ENCODE results near the gene P2RY2. TPM values are rescaled to one million over a fixed set of nuclear protein-coding genes. Genes with fewer than 3 reads are reported as not detected.

The P2RY2 gene
- total and polyA plus RNA-seq, 3 experiments from 2014 or later, result not detected

DNA sequence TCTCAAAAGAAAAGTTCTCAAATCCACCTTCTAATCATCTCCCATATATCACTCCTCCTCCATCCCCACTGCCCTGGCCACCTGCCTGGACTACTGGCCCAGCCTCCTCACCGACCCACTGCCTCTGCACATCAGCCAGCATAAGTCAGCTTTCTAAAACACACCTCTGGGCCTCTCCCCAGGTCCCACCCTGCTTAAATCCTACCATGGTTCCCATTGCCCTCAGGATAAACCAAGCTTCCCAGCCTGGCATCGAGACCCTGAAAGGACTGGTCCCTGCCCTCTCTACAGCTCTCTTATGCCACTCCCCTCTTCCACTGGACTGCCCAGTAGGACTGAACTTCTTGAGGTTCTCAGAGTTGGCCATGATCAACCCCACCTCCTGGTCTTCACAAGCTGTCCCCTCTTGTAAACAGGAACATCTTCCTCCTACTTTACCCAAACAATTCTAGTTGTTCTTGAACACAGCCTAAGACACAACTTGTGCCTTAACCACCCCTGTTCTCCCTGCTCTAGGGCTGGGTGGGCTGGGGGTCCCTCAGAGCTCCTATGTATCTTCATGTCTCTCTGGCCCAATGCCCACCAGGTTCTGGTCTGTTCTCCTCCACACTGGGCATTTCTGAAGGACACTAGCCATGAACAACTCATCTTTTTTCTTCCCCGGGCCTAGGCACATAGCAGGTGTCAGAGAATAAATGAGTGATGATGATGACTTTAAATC lies 41.5 kb downstream of the P2RY2 start:
- H3K4me3 ChIP-seq (ENCODE audit: low read length), result no peak overlapping the region
- CTCF ChIA-PET, result no interaction called here
- Mint-ChIP-seq H3K27me3 (peaks cover 10 to 33% of the 10 kb centered on the region in 2 donors), H3K4me3 (no peak overlapping the region), H3K27ac (peak overlapping the region in 1 of 8 donors; percentile 47), H3K36me3 (no peaks in the 10 kb centered on the region), H3K4me1 (no peaks in the 10 kb centered on the region), H3K9me3 (no peaks in the 10 kb centered on the region)
- H3K36me3 ChIP-seq (ENCODE audit: insufficient read depth, low read length), result no peaks in the 10 kb centered on the region
- H3K27me3 ChIP-seq (ENCODE audit: insufficient read depth, low read length, poor library complexity, severe bottlenecking), result peaks cover 14% of the 10 kb centered on the region
- no peaks in the 10 kb centered on the region for H3K4me1 ChIP-seq (ENCODE audit: insufficient read depth, low read length)
- no peaks in the 10 kb centered on the region for H3K9me3 ChIP-seq (ENCODE audit: low read length)
- DNase-seq, result no peak
- POLR2A ChIA-PET, result no interaction called here
- H3K27ac ChIP-seq (ENCODE audit: low read depth, low read length), result no peak overlapping the region

GRCh38 chr11:73260127-73260457 lies 42.0 kb downstream of the P2RY2 start:
- H3K27ac ChIP-seq (ENCODE audit: low read depth, low read length), result no peak overlapping the region
- Mint-ChIP-seq H3K27me3 (peaks cover 15 to 38% of the 10 kb centered on the region in 2 donors), H3K36me3 (no peaks in the 10 kb centered on the region), H3K4me1 (no peaks in the 10 kb centered on the region), H3K4me3 (no peak overlapping the region), H3K9me3 (no peaks in the 10 kb centered on the region), H3K27ac (no peak overlapping the region)
- no peaks in the 10 kb centered on the region for H3K4me1 ChIP-seq (ENCODE audit: insufficient read depth, low read length)
- H3K9me3 ChIP-seq (ENCODE audit: low read length), result no peaks in the 10 kb centered on the region
- H3K4me3 ChIP-seq (ENCODE audit: low read length), result no peak overlapping the region
- CTCF ChIA-PET, result no interaction called here
- no peaks in the 10 kb centered on the region for H3K36me3 ChIP-seq (ENCODE audit: insufficient read depth, low read length)
- no peak for DNase-seq
- peaks cover 18% of the 10 kb centered on the region for H3K27me3 ChIP-seq (ENCODE audit: insufficient read depth, low read length, poor library complexity, severe bottlenecking)
- POLR2A ChIA-PET, result no interaction called here

DNA sequence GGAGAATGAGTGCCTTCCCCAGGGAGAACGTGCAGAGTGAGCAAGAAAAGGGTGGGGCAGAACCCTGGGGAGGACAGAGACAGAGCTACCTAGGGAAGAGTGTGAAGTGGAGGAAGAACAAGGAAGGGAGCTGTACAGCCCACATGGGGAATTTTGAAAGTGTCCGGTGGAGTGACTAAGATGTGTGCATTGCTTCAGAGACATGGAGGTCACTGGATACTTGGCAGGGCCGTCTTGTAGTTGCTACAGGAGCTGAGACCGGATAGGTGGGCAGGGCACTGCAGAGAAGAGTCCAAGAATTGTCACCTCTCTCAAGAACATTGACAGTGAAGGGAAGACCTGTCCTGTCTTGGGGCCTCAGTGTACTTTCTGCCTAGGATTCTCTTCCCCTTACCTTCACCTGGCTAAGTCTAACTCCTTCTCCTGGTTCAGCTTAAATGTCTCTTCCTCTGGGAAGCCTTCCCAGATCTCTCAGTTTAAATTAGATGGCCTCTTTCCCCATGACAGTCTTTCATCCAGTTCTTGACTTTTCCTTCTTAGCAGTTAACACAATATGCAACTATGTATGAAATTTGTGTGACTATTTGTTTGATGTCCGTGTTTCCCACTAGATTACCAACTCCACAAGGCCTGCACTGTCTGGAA lies 44.9 kb downstream of the P2RY2 start:
- POLR2A ChIA-PET, result no interaction called here
- no peak overlapping the region for H3K27ac ChIP-seq (ENCODE audit: low read depth, low read length)
- H3K4me3 ChIP-seq (ENCODE audit: low read length), result no peak overlapping the region
- Mint-ChIP-seq H3K36me3 (no peaks in the 10 kb centered on the region), H3K4me3 (no peak overlapping the region), H3K9me3 (no peaks in the 10 kb centered on the region), H3K27me3 (peaks cover 24 to 51% of the 10 kb centered on the region in 2 donors), H3K4me1 (no peaks in the 10 kb centered on the region), H3K27ac (peak overlapping the region in 1 of 8 donors; percentile 7)
- peaks cover 18% of the 10 kb centered on the region for H3K27me3 ChIP-seq (ENCODE audit: insufficient read depth, low read length, poor library complexity, severe bottlenecking)
- no peaks in the 10 kb centered on the region for H3K9me3 ChIP-seq (ENCODE audit: low read length)
- CTCF ChIA-PET, result no interaction called here
- no peaks in the 10 kb centered on the region for H3K36me3 ChIP-seq (ENCODE audit: insufficient read depth, low read length)
- H3K4me1 ChIP-seq (ENCODE audit: insufficient read depth, low read length), result no peaks in the 10 kb centered on the region
- DNase-seq, result no peak

GRCh38 chr11:73263640-73264039 lies 45.6 kb downstream of the P2RY2 start:
- no peak for DNase-seq
- H3K4me1 Mint-ChIP-seq, result no peaks in the 10 kb centered on the region
- no peaks in the 10 kb centered on the region for H3K9me3 Mint-ChIP-seq

DNA sequence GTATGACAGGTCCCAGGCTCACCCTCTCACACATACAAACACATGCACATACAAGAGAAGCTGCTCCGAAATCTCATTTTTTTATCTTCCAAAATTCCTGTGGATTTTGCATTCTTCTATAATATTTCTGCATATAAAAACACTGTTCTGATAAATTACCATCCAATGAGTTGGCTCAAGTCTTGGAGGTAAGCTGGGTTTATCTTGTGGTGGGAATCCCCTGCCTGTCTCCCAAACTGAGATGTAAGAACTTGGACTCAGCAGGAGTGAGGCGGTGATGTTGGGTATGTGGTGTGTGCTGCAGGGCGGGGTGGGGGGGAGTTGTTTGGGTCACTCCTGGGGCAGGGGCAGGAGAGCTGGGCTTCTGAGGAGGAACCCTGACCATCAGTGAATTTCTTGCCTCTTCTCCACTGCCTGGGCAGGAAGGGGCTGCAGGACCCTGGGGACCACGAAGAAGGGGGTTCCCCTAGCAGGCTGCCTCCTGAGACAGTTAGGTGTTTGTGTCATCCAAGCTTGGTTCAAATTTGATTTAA lies 47.3 kb downstream of the P2RY2 start:
- Histone ChIP-seq H3K9me3 (ENCODE audit: low read length) (no peaks in the 10 kb centered on the region), H3K27me3 (ENCODE audit: insufficient read depth, low read length, poor library complexity, severe bottlenecking) (peaks cover 18% of the 10 kb centered on the region), H3K27ac (ENCODE audit: low read depth, low read length) (no peak overlapping the region), H3K4me3 (ENCODE audit: low read length) (no peak overlapping the region), H3K4me1 (ENCODE audit: insufficient read depth, low read length) (no peaks in the 10 kb centered on the region), H3K36me3 (ENCODE audit: insufficient read depth, low read length) (no peaks in the 10 kb centered on the region)
- Mint-ChIP-seq H3K4me3 (no peak overlapping the region), H3K36me3 (no peaks in the 10 kb centered on the region), H3K27ac (no peak overlapping the region), H3K9me3 (no peaks in the 10 kb centered on the region), H3K4me1 (no peaks in the 10 kb centered on the region), H3K27me3 (peaks cover 22 to 47% of the 10 kb centered on the region in 2 donors)
- POLR2A ChIA-PET, result no interaction called here
- DNase-seq, result no peak
- CTCF ChIA-PET, result no interaction called here

More at GRCh38 chr11:73263640-73264039, 45.6 kb downstream of the P2RY2 start:
- POLR2A ChIA-PET, result no interaction called here
- Histone ChIP-seq H3K9me3 (ENCODE audit: low read length) (no peaks in the 10 kb centered on the region), H3K4me3 (ENCODE audit: low read length) (no peak overlapping the region), H3K27me3 (ENCODE audit: insufficient read depth, low read length, poor library complexity, severe bottlenecking) (peaks cover 18% of the 10 kb centered on the region), H3K4me1 (ENCODE audit: insufficient read depth, low read length) (no peaks in the 10 kb centered on the region), H3K36me3 (ENCODE audit: insufficient read depth, low read length) (no peaks in the 10 kb centered on the region), H3K27ac (ENCODE audit: low read depth, low read length) (no peak overlapping the region)
- H3K4me3 Mint-ChIP-seq, result no peak overlapping the region
- H3K27ac Mint-ChIP-seq, result no peak overlapping the region
- H3K36me3 Mint-ChIP-seq, result no peaks in the 10 kb centered on the region
- peaks cover 24 to 51% of the 10 kb centered on the region in 2 donors for H3K27me3 Mint-ChIP-seq
- CTCF ChIA-PET, result no interaction called here

DNA sequence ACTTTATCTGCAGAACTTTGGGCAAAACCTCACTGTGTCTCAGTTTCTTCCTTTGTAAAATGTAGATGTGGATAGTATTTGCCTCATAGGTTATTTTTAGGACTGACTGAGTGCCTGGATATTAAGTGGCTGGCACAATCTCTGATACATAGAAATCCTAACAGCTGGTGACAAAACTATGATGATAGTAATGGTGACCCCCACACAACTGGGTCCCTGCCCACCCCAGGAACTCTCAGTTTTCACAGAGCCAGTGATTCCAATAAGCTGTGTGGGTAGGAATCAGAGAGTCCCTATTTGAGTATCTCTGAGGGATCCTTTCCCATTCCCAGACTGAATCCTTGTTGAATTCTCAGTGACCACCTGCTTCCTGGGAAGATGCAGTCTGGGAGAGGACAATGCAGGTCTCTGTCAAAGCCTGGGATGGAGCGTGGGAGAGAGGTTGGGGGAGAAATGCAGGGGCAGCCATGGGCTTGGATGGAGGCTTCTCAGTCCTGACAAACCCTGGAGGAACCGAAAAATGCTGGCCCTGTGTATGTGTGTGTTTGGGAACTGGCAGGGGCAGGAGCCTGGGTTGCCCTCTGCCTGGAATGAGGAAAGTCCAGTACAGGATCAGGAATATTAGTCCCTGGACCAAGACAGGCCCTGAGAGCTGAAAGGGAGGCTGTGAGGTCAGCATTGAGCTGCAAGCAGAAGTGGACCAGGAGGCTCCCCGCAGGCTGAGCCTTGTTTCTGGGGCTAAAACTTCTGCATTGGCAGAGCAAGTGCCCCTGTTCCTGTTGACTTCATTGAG lies 48.0 kb downstream of the P2RY2 start:
- Mint-ChIP-seq H3K4me1 (no peaks in the 10 kb centered on the region), H3K27me3 (peaks cover 22 to 45% of the 10 kb centered on the region in 2 donors), H3K9me3 (no peaks in the 10 kb centered on the region), H3K36me3 (no peaks in the 10 kb centered on the region), H3K27ac (no peak overlapping the region), H3K4me3 (no peak overlapping the region)
- H3K27me3 ChIP-seq (ENCODE audit: insufficient read depth, low read length, poor library complexity, severe bottlenecking), result peaks cover 18% of the 10 kb centered on the region
- no peaks in the 10 kb centered on the region for H3K9me3 ChIP-seq (ENCODE audit: low read length)
- no peak for DNase-seq
- ChIA-PET CTCF (no interaction called here), POLR2A (no interaction called here)
- no peaks in the 10 kb centered on the region for H3K36me3 ChIP-seq (ENCODE audit: insufficient read depth, low read length)
- H3K27ac ChIP-seq (ENCODE audit: low read depth, low read length), result no peak overlapping the region
- H3K4me3 ChIP-seq (ENCODE audit: low read length), result no peak overlapping the region
- H3K4me1 ChIP-seq (ENCODE audit: insufficient read depth, low read length), result no peaks in the 10 kb centered on the region

- H3K27ac ChIP-seq (ENCODE audit: low read depth, low read length), result no peak overlapping the region
- no peak for DNase-seq
- H3K4me1 ChIP-seq (ENCODE audit: insufficient read depth, low read length), result no peaks in the 10 kb centered on the region
- Mint-ChIP-seq H3K4me3 (no peak overlapping the region), H3K27ac (no peak overlapping the region), H3K4me1 (no peaks in the 10 kb centered on the region), H3K9me3 (no peaks in the 10 kb centered on the region), H3K27me3 (peaks cover 25 to 43% of the 10 kb centered on the region in 2 donors), H3K36me3 (no peaks in the 10 kb centered on the region)
- ChIA-PET CTCF (interaction anchor here (0.7 to 0.9 kb wide), 2 partner anchors 23 to 35 kb away, joined by 3 read pairs; no protein-coding TSS in a partner anchor), POLR2A (no interaction called here)
- H3K4me3 ChIP-seq (ENCODE audit: low read length), result no peak overlapping the region
- no peaks in the 10 kb centered on the region for H3K36me3 ChIP-seq (ENCODE audit: insufficient read depth, low read length)
- peaks cover 18% of the 10 kb centered on the region for H3K27me3 ChIP-seq (ENCODE audit: insufficient read depth, low read length, poor library complexity, severe bottlenecking)
- no peaks in the 10 kb centered on the region for H3K9me3 ChIP-seq (ENCODE audit: low read length)
These were observed 48.6 kb downstream of the P2RY2 start for GRCh38 chr11:73266646-73267020.

Measured in CD8-positive, alpha-beta memory T cell (primary cell).